Inferior parietal cortex (tissue), 1 donor: ENCODE data around the gene MLH3.
"Not testable (repeated sequence)": the region's sequence is repeated elsewhere in the genome, so short reads cannot be mapped to it uniquely, and the experiment has no call there.

Source experiments
- DNase-seq: peaks from one replicate; pipeline ENCODE4 v3.0.0-alpha.2; 2016; ENCODE audit errors: extremely low spot score

MLH3 gene

GRCh38 chr14:75050852-75051555, at the start of gene MLH3:
MLH3 (minus strand) TSS chr14:75051467; CDS start chr14:75049655, 1,812 bp downstream.
- peak; percentile 90 for DNase-seq

GRCh38 chr14:75098682-75099081, 47.4 kb upstream of the MLH3 start:
- no peak for DNase-seq

- DNase-seq: no peak
Observed at GRCh38 chr14:75098212-75098611, 46.9 kb upstream of the MLH3 start.

GRCh38 chr14:75096959-75097358, 45.7 kb upstream of the MLH3 start:
- DNase-seq: no peak

GRCh38 chr14:75095690-75096089, 44.4 kb upstream of the MLH3 start:
- no peak for DNase-seq

- DNase-seq: no peak
Observed at GRCh38 chr14:75094896-75095295, 43.6 kb upstream of the MLH3 start.

- DNase-seq: no peak
Observed at GRCh38 chr14:75092698-75093097, 41.4 kb upstream of the MLH3 start.

- no peak for DNase-seq
Observed at GRCh38 chr14:75091251-75091650, 40.0 kb upstream of the MLH3 start.

- no peak for DNase-seq
Observed at GRCh38 chr14:75090353-75090752, 39.1 kb upstream of the MLH3 start.

GRCh38 chr14:75088566-75089373, 37.5 kb upstream of the MLH3 start:
- DNase-seq: peak; percentile 81

GRCh38 chr14:75088153-75088552, 36.9 kb upstream of the MLH3 start:
- no peak for DNase-seq

GRCh38 chr14:75084513-75084912, 33.2 kb upstream of the MLH3 start:
- no peak for DNase-seq

GRCh38 chr14:75083271-75083670, 32.0 kb upstream of the MLH3 start:
- DNase-seq: no peak

GRCh38 chr14:75081660-75082229, 30.5 kb upstream of the MLH3 start:
- DNase-seq: no peak

GRCh38 chr14:75079521-75079920, 28.3 kb upstream of the MLH3 start:
- no peak for DNase-seq

- DNase-seq: no peak
Observed at GRCh38 chr14:75077794-75078193, 26.5 kb upstream of the MLH3 start.

GRCh38 chr14:75070383-75070782, 19.1 kb upstream of the MLH3 start:
- DNase-seq: no peak

- no peak for DNase-seq
Observed at GRCh38 chr14:75069811-75070145, 18.5 kb upstream of the MLH3 start.

GRCh38 chr14:75069121-75069810, 18.0 kb upstream of the MLH3 start, which contains the start of gene ZC2HC1C:
ZC2HC1C (plus strand) TSS chr14:75069641; CDS start chr14:75070574, 933 bp downstream.
- DNase-seq: peak; percentile 91

- no peak for DNase-seq
Observed at GRCh38 chr14:75068294-75069120, 17.2 kb upstream of the MLH3 start.

GRCh38 chr14:75067765-75068164, 16.5 kb upstream of the MLH3 start:
- DNase-seq: not testable (repeated sequence)
